PC-3 (cell line): ENCODE measurements around the gene MLANA. TPM values are rescaled to one million over a fixed set of nuclear protein-coding genes. Genes with fewer than 3 reads are reported as not detected.
A peak's percentile ranks its signal among the peaks of the same experiment; 100 is the strongest.
"Not testable (repeated sequence)": the region's sequence is repeated elsewhere in the genome, so short reads cannot be mapped to it uniquely, and the experiment has no call there.

Experiments used
- ATAC-seq: fragments of 200-7000 bp; cut with Tn5 transposase; 2 replicates; pipeline ENCODE4 v1.9.1; 2020; ENCODE audit warnings: mild to moderate bottlenecking, moderate library complexity
- BruUV-seq: library from RNA; stranded (reverse); fragments of 400-500 nt; replicated peaks from 2 replicates; lab custom pipeline; 2021; lab: Mats Ljungman, UMichigan
- CTCF ChIA-PET: fragments of 300-600 bp; sonication (Branson Sonifier 250); formaldehyde crosslinking; loops from one replicate; lab custom pipeline; 2022; ENCODE audit warnings: antibody characterized with exemption; lab: Charles Lee
- POLR2A ChIA-PET: fragments of 300-600 bp; sonication (Branson Sonifier 250); formaldehyde crosslinking; loops from one replicate; lab custom pipeline; 2022; ENCODE audit warnings: antibody characterized with exemption; ENCODE audit not compliant: unreplicated experiment; lab: Charles Lee
- DNase-seq: peaks from one replicate; pipeline ENCODE4 v3.0.0-alpha.2; 2015
- H2AFZ ChIP-seq: fragments of 300-600 bp; sonication (generic); 2 replicates; pipeline ENCODE4 v1.6.0; 2016; ENCODE audit warnings: antibody characterized with exemption, low read length
- H3F3A ChIP-seq: fragments of 300-600 bp; sonication (generic); one replicate; pipeline ENCODE4 v1.6.0; 2017; ENCODE audit warnings: antibody characterized with exemption, low read length, control low read depth, mild to moderate bottlenecking; ENCODE audit not compliant: unreplicated experiment
- H3K27ac ChIP-seq: fragments of 300-600 bp; sonication (generic); 2 replicates; pipeline ENCODE4 v1.5.1; 2016; ENCODE audit warnings: mild to moderate bottlenecking, low read length
- H3K27me3 ChIP-seq: fragments of 300-600 bp; sonication (generic); 2 replicates; pipeline ENCODE4 v1.6.1; 2016; ENCODE audit warnings: low read length, mixed read lengths
- H3K36me3 ChIP-seq: fragments of 300-600 bp; sonication (generic); 2 replicates; pipeline ENCODE4 v1.6.1; 2016; ENCODE audit warnings: low read depth, mixed run types, low read length, mixed read lengths
- H3K4me1 ChIP-seq: fragments of 300-600 bp; sonication (generic); 2 replicates; pipeline ENCODE4 v1.5.1; 2016; ENCODE audit warnings: low read length; ENCODE audit not compliant: insufficient read depth
- H3K4me2 ChIP-seq: fragments of 300-600 bp; sonication (generic); 2 replicates; pipeline ENCODE4 v1.6.0; 2016; ENCODE audit warnings: low read length
- H3K4me3 ChIP-seq: fragments of 300-600 bp; sonication (generic); 2 replicates; pipeline ENCODE4 v1.5.1; 2016; ENCODE audit warnings: mild to moderate bottlenecking, low read length, mixed read lengths
- H3K79me2 ChIP-seq: fragments of 300-600 bp; sonication (generic); 2 replicates; pipeline ENCODE4 v1.6.1; 2017; ENCODE audit warnings: low read length, mixed read lengths
- H3K9ac ChIP-seq: fragments of 300-600 bp; sonication (generic); 2 replicates; pipeline ENCODE4 v1.6.0; 2016; ENCODE audit warnings: mild to moderate bottlenecking, low read length
- H3K9me2 ChIP-seq: fragments of 300-600 bp; sonication (generic); replicated peaks from 2 replicates; pipeline ENCODE4 v1.6.1; 2016; ENCODE audit warnings: mixed run types, low read length, mixed read lengths
- H3K9me3 ChIP-seq: fragments of 300-600 bp; sonication (generic); 2 replicates; pipeline ENCODE4 v1.6.1; 2016; ENCODE audit warnings: low read length, mixed read lengths
- H4K20me1 ChIP-seq: fragments of 300-600 bp; sonication (generic); 2 replicates; pipeline ENCODE4 v1.6.1; 2016; ENCODE audit warnings: low read length, mixed read lengths
- EZH2 ChIP-seq: fragments of 300-600 bp; sonication (generic); IDR thresholded peaks from one replicate; pipeline ENCODE4 v1.6.1; 2017; ENCODE audit warnings: antibody characterized with exemption, mild to moderate bottlenecking, low read length; ENCODE audit not compliant: unreplicated experiment
- EZH2phosphoT487 ChIP-seq: fragments of 300-600 bp; sonication (generic); IDR thresholded peaks from 2 replicates; pipeline ENCODE4 v1.6.1; 2018; ENCODE audit warnings: mild to moderate bottlenecking, antibody characterized with exemption, low read length, borderline replicate concordance
- intact Hi-C: fragments of 100-400 bp; cut with micrococcal nuclease; formaldehyde crosslinking; loops from 2 replicates; pipeline ENCODE4 v1.9.0; 2023
- total RNA-seq: library from RNA; depleted of rRNA; stranded (reverse); fragments of >200 nt; gene quantifications from 2 replicates; pipeline ENCODE4 v1.2.3, GENCODE V29; 2014
- TF ChIP-seq, protein P1 (sequence below): fragments of 300-600 bp; sonication (generic); conservative IDR thresholded peaks from 2 replicates; pipeline ENCODE4 v1.5.1; 2017; ENCODE audit warnings: antibody characterized with exemption, low read depth, mild to moderate bottlenecking, low read length

Gene MLANA
- total RNA-seq, 1 experiment from 2014 or later, result not detected

GRCh38 chr9:5879419-5880181, 11.1 kb upstream of the MLANA start:
- DNase-seq, result peak; percentile 82
- Histone ChIP-seq H3K4me1 (peaks cover 26% of the 10 kb centered on the region), H3K27me3 (no peaks in the 10 kb centered on the region), H3K4me2 (peak overlapping the region; percentile 82), H4K20me1 (no peaks in the 10 kb centered on the region), H3K4me3 (peak overlapping the region; percentile 37; the same call in 1 of the 2 replicates), H3K27ac (peak overlapping the region; percentile 54), H3K79me2 (no peaks in the 10 kb centered on the region), H3F3A (no peaks in the 10 kb centered on the region), H2AFZ (peak overlapping the region; percentile 66; the same call in 1 of the 2 replicates), H3K9me2 (no peaks in the 10 kb centered on the region), H3K9ac (no peak overlapping the region), H3K9me3 (no peaks in the 10 kb centered on the region), H3K36me3 (no peaks in the 10 kb centered on the region)
- TF ChIP-seq EZH2 (no peak), EZH2phosphoT487 (no peak)
- TF ChIP-seq, protein P1, sequence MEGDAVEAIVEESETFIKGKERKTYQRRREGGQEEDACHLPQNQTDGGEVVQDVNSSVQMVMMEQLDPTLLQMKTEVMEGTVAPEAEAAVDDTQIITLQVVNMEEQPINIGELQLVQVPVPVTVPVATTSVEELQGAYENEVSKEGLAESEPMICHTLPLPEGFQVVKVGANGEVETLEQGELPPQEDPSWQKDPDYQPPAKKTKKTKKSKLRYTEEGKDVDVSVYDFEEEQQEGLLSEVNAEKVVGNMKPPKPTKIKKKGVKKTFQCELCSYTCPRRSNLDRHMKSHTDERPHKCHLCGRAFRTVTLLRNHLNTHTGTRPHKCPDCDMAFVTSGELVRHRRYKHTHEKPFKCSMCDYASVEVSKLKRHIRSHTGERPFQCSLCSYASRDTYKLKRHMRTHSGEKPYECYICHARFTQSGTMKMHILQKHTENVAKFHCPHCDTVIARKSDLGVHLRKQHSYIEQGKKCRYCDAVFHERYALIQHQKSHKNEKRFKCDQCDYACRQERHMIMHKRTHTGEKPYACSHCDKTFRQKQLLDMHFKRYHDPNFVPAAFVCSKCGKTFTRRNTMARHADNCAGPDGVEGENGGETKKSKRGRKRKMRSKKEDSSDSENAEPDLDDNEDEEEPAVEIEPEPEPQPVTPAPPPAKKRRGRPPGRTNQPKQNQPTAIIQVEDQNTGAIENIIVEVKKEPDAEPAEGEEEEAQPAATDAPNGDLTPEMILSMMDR, result no peak
- ChIA-PET CTCF (interaction anchor here (0.8 to 1.3 kb wide), 4 partner anchors 36 to 80 kb away, joined by 3 to 4 read pairs (median 4); partner anchors contain the start of gene ERMP1), POLR2A (interaction anchor here (0.6 kb wide), 2 partner anchors 80 to 1139 kb away, joined by 3 to 4 read pairs; partner anchors contain the start of gene AK3)
- intact Hi-C loops, result loop anchor here (5.0 kb wide), 1 partner anchor 82 kb away; no protein-coding TSS in a partner anchor
- ATAC-seq, result peak; percentile 95
- no TSS peak for BruUV-seq

GRCh38 chr9:5882244-5883012, 8.3 kb upstream of the MLANA start:
- H3K9ac ChIP-seq, H3K36me3 ChIP-seq, H3K27me3 ChIP-seq, H3K4me2 ChIP-seq, H3K4me3 ChIP-seq, intact Hi-C loops, BruUV-seq, H3K9me2 ChIP-seq, ATAC-seq, H2AFZ ChIP-seq, POLR2A ChIA-PET, H3F3A ChIP-seq, DNase-seq, H3K79me2 ChIP-seq, CTCF ChIA-PET, H3K27ac ChIP-seq, H4K20me1 ChIP-seq, H3K9me3 ChIP-seq: not testable (repeated sequence)
- peaks cover 26% of the 10 kb centered on the region for H3K4me1 ChIP-seq

DNA sequence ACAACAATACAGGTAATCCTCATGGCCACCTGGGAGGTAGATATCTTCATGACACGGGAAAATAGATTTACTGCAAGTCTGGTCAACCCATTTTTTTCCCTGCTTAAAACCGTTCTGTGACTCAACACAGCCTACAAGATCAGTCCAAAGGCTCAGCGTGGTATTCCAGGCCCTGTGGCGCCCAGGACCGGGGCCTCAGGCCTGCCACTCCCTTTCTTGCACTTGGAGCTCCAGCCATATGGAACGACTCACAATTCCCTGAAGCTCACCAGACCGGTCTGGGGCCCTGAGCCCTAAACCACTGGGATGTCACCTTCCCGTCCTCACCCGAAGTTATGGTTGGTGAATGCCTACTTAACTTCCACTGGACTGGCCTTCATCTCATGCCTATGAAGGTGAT, 6.5 kb upstream of the MLANA start:
- CTCF ChIA-PET, result interaction anchor here (0.5 kb wide), 1 partner anchor 131 kb away, joined by 3 read pairs; the partner anchor contains the start of gene RANBP6
- ATAC-seq (0 out of 2 replicates have a peak, but pooled peaks have one; percentile 13), DNase-seq (peak; percentile 38)
- Histone ChIP-seq H3K79me2 (no peaks in the 10 kb centered on the region), H3K4me2 (no peak overlapping the region), H3F3A (no peaks in the 10 kb centered on the region), H3K9ac (no peak overlapping the region), H3K9me3 (no peaks in the 10 kb centered on the region), H3K36me3 (no peaks in the 10 kb centered on the region), H3K4me1 (peaks cover 23% of the 10 kb centered on the region), H3K4me3 (no peak overlapping the region), H4K20me1 (no peaks in the 10 kb centered on the region), H3K27ac (0 out of 2 replicates have a peak overlapping the region, but pooled peaks have one; percentile 18), H2AFZ (peak overlapping the region; percentile 38; the same call in 1 of the 2 replicates), H3K9me2 (no peaks in the 10 kb centered on the region), H3K27me3 (no peaks in the 10 kb centered on the region)
- POLR2A ChIA-PET, result no interaction called here
- intact Hi-C loops, result no loop called here
- TF ChIP-seq EZH2, result no peak
- no peak for TF ChIP-seq EZH2phosphoT487
- TF ChIP-seq, protein P1, result no peak
- no TSS peak for BruUV-seq
